HK-2 (cell line): ENCODE data around the gene NPAS4.
"Not testable (repeated sequence)": the region's sequence is repeated elsewhere in the genome, so short reads cannot be mapped to it uniquely, and the experiment has no call there.

ENCODE experiments used
- DNase-seq: peaks from one replicate; pipeline ENCODE4 v3.0.0-alpha.2; 2018; ENCODE audit not compliant: unreplicated experiment

NPAS4 gene

DNA sequence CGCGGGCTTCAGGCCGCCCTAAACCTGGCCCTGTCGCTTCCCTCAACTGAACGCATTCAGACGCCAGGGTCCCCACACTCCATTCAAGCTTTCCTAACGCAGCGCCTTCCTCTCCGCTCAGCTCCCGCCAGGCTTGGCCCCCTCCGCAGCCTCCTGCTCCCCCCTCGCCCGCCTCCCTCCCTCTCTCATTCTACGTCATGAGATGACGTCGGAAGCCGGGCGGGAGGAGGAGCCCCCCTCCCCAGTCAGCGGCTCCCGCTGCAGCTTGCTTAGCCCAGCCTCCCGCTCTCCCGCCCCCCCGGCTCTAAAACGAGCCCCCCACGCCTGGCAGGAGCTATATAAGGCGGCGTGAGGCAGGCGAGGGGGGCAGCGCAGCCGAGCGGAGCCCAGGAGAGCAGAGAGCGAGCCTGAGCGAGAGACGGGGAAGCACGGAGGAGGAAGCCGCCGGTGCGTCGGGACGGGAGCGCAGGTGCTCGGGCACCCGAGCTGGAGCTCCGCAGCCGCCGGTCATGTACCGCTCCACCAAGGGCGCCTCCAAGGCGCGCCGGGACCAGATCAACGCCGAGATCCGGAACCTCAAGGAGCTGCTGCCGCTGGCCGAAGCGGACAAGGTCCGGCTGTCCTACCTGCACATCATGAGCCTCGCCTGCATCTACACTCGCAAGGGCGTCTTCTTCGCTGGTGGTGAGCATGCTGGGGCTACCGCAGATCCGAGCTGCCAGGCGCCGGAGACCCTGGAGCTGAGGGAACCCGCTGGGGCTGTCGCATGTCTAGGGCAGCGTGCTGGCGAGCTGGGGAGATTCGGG is at the start of gene NPAS4:
Gene NPAS4 (plus strand): TSS at position 365 of the 806 bp plus-strand sequence. CDS start 145 bp downstream, at position 510.
- DNase-seq: no peak

DNA sequence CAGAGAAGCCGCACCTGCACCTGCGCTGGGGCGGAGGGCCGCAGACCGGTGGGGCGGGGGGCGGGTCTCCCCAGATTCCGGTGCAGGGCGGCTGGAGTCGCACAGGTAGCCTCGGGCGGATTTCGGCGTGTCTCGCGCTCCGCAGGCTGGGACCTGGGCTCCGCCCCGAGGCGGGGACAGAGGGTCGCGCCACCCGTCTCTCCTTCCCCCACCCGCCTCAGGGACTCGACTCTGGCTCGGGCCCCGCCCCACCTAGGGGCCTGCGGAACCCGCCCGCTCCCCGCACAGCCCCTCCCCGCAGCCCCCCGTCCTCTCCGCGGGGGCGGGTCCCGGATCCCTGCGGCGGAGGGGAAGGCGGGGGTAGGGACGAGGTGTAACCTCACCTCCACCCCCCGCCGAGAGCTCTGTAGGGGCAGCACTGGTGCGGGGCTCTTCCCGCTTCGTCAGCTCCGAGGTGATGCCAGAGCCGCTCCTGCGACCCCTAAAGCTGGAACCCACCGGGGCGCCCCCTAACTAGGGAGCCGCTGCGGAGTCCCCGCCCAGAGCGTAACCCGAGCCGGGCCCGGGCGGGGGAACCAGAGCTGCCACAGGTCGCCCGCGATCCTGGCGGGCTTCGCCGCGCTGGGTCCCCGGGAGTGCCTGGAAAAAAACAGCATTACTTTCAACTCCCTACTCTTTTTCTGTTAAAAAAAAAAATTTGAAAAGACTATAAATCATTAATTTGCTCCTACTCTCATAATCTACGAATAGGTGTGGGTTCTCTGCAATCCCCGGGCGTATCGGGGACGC is 49.0 kb upstream of the NPAS4 start, which contains the start of gene SLC29A2:
Gene SLC29A2 (minus strand): TSS at position 134 of the 789 bp plus-strand sequence. CDS start 169 bp downstream, outside the sequence.
- no peak for DNase-seq

DNA sequence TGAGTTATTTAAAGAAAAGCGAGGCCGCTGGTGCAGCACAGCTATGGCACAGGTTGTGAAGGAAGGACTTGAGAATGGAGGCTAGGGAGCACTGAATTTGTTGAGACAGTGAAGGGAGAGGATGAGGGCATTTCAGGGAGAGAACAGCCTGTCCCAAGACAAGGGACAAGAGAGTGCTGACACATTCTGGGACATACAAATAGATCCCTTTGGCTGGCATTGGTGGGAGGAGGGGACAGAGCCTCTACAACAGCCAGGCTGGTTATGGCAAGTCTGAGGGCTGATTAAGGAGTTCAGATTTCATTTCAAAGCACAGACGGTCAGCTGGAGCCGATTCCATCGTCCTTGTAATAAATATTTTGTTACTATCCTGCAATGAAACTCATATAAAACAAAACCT is 47.6 kb upstream of the NPAS4 start:
- no peak for DNase-seq

DNA sequence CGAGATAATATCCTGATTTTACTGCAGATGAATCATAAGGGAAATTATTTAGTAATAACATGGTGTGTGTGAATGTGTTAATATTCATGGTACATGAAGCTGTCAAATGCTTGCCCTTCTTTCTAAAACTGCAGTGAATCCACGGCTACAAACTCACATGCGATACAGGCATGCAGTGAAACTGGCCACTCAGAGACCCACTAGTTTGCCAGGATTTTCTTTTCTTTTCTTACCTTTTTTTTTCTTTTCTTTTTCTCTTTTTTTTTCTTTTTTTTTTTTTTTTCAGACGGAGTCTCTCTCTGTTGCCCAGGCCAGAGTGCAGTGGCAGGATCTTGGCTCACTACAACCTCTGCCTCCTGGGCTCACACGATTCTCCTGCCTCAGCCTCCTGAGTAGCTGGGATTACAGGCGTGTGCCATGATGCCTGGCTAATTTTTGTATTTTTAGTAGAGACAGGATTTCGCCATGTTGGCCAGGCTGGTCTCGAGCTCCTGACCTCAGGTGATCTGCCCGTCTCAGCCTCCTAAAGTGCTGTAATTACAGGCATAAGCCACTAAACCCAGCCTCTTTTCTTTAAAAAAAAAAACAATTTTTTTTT is 47.0 kb upstream of the NPAS4 start:
- DNase-seq: not testable (repeated sequence)

DNA sequence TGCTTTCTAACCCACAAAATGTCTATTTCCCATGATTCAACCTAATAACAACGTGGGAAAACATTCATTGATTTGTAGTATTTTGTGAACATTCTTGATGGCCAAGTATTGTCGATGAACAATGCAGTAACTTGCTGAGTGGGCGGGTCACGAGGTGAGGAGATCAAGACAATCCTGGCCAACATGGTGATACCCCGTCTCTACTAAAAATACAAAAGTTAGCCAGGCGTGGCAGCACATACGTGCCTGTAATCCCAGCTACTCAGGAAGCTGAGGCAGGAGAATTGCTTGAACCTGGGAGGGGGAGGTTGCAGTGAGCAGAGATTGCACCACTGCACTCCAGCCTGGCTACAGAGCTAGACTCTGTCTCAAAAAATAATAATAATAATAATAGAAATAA is 40.6 kb upstream of the NPAS4 start:
- DNase-seq: peak; percentile 28

DNA sequence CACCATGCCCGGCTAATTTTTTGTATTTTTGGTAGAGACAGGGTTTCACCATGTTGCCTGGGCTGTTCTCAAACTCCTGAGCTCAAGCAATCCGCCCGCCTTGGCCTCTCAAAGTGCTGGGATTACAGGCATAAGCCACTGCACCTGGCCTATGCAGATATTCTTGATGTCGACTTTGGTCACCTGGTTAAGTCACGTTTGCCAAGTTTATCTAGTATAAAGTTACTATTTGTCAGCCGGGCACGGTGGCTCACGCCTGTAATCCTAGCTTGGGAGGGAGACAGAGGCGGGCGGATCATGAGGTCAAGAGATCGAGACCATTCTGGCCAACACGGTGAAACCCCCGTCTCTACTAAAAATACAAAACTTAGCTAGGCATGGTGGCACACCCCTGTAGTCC is 36.5 kb upstream of the NPAS4 start:
- DNase-seq: not testable (repeated sequence)

DNA sequence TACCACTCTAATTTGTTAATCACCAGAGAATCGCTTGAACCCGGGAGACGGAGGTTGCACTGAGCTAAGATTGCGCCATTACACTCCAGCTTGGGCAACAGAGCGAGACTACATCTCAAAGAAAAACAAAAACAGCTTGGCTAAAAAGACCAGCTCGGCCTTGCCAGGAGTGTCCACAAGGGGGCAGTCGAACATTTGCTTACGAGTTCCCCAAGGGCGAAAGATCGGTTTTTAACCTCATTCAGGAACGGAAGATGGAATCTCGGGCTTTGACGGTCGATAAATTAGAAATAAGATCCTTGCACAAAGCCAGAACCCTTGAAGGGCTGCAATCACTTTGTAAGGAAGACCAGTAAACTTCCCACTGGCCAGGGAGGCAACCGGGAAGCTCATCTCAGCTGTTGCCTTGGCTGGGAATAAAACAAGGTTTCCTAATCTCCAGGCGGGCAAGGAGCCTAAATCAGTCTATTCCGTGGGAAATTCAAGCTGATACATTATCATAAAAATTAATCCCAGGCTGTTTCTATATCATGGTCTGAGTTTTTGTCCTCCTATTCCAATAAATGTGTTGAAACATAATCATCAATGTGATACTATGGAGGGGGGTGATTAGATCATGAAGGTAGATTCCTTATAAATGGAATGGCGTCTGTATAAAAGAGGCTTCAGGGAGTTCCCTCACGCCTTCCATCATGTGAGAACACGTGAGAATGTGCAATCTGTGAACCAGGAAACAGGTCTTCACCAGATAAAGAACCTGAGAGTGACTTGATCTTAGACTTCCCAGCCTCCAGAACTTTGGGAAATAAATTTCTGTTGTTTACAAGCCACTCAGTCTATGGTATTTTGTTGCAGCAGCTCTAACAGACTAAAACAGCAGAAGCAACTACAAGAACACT is 34.4 kb upstream of the NPAS4 start:
- peak; percentile 55 for DNase-seq

DNA sequence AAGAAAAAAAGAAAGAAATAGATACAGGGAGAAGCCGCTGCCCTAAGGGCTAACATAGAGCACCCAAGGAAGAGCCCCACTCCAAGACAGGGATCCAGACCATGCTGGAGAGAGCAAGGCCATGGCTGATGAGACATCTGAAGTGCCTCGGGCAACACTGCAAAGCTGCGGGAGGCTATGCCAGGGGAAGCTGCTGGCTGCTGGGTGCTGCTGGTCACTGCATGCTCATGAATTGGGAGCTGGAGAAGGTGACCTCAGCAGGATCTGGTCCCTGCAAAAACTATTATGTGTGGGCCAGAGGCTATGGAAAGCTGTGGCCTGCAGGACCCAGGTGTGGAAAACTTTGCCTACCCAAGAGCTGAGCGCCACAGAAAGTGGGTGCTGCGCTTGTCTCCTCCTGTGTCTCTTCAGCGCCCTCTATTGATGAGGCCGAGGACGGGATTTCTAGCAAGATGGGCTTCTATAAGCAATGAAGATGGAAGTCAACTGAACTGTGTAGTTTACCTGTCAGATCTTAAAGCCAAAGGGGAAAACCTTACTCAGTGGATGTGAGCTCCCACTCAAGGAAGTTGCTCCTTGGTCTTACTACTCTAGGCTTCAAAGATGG is 32.0 kb upstream of the NPAS4 start:
- DNase-seq: peak; percentile 38

DNA sequence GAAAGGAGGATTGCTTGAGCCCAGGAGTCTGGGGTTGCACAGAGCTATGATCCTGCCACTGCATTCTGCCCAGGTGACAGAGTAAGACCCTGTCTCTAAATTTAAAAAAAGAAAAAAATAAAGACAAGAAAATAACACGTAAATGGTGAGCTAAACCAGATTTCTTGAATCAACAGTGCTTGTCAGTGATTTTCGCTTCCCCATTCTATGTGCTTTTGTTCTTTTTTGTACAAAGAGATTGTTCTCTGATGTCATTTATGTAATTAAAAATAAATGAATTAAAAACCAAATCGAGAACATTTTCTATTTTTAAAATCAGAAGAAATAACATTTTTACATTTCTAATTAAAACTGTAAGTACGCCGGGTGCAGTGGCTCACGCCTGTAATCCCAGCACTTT is 29.5 kb upstream of the NPAS4 start:
- DNase-seq: no peak

DNA sequence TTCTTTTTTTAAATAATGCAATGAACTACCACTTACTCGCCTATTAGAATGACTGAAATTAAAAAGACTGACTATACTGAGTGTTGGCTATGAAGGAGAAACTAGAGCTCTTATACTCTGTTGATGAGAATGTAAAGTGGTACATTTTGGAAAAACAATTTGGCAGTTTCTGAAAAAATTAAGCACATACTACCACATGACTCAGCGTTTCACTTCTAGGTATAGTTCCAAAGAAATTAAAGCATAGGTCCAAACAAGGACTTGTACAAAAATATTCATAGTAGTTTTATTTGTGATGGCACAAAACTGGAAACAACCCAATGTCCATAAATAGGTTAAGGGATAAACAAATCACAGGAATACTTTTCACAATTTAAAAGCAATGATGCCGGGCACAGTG is 26.9 kb upstream of the NPAS4 start:
- DNase-seq: no peak

DNA sequence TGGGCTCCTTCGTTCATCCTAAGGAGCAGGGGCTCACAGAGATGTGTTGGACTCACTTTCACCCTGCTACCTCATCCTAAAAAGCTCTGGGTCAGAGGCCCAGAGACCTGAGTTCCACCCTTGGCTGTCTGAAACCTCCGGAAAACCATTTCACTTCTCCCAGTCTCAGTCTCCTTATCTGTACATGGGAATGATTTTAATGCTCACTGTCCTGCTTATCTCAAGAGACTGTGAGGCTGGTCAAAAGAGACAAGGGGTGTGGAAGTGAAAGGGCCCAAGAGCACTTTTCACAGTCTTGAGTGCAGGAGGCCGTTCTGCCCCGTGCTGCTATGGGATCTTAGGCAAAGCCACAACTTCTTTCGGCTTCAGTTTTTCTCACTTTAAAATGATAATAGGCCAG is 13.2 kb upstream of the NPAS4 start:
- DNase-seq: no peak

DNA sequence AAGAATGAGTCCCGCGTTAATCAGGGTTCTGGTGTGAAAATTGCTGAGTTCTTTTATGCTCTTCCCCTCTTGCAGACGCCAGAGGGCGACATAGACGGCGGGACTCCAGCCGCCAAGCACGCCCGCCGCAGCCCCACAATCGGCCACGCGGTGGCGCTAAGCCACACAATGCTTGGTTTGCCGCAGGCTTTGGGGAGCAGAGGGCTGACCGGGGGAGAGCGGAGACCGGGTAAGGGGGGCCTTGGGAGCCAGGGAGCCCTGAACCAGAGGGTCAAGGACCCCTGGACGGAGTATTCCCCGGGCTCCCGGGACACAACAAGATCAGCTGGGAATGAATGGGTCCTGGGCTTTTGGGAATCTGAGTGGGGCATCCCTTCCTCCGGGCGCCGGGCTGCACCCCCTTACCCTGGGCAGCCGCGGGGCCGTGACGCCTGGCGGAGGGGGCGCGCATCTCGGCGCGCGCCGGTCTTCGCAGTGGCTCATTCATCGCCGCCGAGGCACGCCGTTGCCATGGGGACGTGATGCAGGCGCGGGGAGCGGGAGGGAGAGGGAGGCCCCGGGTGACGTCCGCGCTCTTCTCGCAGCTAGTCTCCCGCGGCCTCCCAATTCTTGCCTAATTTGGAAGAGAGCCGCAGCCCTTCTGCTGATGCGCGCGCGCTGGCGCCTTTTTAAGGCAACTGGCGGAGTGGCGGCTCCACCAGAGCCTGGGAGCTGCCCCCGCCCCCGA is 12.2 kb upstream of the NPAS4 start:
- DNase-seq: peak; percentile 84

DNA sequence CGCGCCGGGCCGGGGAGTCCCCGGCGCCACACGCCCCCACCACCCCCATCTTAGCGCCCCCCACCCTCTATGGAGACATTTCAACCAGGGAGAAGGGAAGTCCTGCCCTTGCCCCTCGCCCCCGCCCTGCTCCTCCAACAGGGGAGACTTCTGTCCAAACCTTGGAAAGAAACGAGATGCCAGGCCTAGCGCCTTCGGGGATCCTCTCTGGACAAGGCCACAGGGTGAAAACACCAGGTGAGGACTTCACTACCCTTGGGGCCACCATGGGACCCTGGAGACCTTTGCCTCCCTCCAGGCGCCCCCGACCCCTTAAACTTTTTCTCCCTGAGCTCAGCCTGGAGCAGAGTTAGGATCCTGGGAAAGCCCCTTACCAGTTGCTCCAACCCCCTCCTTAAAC is 11.6 kb upstream of the NPAS4 start:
- no peak for DNase-seq

DNA sequence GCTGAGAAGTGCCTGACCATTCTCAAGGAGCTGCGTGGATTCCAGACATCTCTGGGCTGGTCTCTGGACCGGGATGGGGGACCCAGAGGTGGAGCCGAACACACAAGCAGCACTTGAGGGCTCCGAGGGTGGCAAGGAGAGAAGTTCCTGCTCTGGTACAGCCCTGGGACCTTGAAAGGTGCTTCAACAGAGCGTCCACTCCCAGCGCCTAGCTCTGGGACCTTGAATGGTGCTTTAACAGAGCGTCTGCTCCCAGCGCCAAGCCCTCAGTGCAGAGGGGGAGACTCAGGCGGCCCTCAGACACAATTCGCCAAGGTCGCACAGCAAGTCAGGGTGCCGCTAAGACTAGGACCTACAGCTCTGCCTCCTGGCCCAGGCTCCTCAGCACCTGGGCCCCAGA is 10.6 kb upstream of the NPAS4 start:
- no peak for DNase-seq

DNA sequence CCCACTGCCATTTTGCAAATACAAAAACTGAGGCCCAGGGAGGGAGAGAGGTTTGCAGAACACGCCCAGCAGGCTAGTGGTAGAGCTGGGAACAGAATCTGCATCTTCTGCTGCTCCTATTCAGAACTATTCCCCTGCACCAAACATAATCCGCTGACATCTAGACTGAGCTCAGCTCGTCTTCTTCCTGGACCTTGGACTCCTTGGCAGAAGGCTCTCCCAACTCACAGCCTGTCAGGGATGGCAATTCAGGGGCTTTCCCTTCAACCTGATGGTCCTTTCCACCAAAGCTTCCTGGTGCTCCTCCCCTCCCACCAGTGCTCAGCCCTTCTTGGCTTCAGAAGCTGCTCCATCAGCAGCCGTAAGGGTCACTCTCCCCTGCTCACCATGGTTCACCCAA is 9.5 kb upstream of the NPAS4 start:
- no peak for DNase-seq

DNA sequence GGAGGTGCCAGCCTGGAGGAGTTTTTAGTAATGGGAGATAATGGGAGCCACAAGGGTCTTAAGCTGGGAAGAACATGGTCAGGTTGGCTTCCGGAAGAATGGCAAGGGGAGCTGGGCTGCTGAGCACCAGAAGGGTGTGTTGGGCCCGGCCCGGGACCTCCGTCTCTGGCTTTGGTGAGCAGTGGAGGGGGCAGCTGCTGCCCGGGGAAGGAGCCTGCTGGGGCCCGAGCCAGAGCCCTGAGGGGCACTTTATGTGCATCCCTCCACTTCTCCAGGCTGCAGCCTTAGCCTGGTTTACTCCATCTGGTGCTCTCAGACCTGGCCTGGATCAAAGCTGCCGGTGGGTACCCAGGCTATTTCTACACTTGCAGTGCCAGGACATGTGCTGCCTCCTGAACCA is 8.7 kb upstream of the NPAS4 start:
- no peak for DNase-seq

DNA sequence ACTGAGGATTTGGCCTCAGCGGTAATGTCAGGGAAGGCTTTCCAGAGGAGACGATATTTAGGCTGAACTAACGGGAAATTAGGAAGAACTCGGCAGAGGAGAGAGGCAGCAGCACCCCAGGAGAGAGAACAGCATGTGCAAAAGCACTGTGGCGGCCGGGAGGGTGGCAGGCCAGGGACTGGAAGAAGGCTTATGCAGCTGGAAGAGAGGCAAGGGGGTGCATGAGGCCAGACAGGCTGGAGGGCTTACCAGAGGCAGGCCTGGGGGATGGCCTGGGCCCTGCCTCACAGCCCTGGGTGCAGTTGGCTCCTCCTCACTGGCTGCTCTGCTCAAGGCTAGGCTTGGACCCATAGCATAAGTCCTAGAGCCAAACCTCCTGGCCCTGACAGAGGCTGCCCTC is 7.7 kb upstream of the NPAS4 start:
- no peak for DNase-seq

DNA sequence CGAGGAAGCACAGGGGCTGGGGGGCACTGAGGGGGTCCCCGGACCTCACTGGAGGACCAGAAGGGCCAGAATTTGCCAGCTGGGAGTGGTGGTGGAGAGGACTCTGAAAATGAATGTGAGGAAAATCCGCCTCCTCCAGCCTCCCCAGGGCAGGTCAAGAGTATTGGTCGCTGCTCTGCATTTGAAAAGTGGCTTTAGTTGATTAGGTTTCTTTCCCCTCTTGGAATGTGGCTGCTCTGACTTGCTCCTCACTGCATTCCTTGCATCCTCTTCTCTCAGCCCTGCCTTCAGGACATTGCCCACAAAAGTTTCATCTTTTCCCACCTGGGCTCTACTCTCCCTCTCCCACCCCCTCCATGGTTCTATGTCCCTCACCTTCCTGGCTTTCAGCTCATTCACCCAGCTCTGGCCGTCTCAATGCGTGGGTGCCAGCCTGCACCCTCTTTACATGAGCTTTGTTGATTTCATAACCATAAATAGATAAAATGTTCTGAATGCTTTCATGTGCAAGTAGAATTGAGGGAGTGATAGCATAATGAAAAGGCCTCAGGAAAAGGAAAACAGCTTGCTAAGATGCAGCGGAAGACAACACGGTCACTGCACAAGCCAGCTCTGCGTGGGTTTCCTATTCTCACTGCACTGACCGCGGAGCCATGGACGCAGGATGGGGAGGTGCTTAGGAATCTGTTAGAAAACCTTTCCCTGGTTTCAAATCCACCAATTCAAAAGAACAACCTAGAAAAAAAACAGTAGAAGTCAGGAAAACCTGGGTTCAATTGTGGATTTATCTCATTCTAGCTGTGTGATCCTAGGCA is 6.5 kb upstream of the NPAS4 start:
- DNase-seq: no peak

DNA sequence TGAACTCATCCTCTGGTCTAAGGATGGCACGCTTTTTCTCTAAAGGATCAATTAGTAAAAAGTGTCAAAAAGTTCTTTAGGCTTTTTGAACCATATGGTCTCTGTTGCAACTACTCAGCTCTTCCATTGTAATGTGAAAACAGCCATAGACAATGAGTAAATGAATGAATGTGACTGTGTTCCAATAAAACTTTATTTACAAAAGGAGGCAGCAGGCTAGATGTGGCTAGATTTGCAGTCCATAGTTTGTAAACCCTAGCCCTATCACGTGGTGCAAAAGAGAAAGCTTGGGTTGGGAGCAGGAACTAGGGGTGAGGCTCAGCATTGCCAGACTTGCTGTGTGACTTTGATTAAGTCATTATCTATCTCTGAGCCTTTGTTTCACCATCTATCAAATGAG is 5.4 kb upstream of the NPAS4 start:
- no peak for DNase-seq

DNA sequence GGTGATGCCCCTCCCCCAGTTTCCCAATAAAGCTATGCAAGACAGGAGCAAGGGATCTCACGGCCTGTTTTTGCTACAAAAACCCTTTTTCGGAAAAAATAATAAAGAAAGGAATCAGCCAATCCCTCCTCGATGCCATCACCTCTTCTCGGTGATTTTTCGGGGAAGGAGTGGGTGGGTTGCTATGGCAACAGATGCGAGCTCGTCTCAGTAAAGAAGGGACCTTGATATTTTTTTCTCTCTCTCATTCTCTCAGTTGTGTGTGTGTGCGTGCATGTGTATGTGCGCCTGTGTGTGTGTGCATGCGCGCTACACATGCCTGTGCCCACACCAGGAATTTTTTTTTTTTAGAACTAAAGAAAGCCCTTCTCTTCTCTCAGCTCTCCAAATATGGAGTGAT is 3.8 kb upstream of the NPAS4 start:
- no peak for DNase-seq
